H1 (cell line): ENCODE measurements around the gene SPOCD1. TPM values are rescaled to one million over a fixed set of nuclear protein-coding genes. Genes with fewer than 3 reads are reported as not detected.
"Not testable (repeated sequence)": the region's sequence is repeated elsewhere in the genome, so short reads cannot be mapped to it uniquely, and the experiment has no call there.

Experiments used
- CTCF ChIA-PET: fragments of 300-600 bp; sonication (Branson Sonifier 250); formaldehyde crosslinking; loops from one replicate; lab custom pipeline; 2021; ENCODE audit not compliant: partially characterized antibody; lab: Charles Lee
- POLR2A ChIA-PET: fragments of 300-600 bp; sonication (Branson Sonifier 250); formaldehyde crosslinking; loops from one replicate; lab custom pipeline; 2021; ENCODE audit warnings: inconsistent platforms; ENCODE audit not compliant: partially characterized antibody; lab: Charles Lee
- DNase-seq, 2 experiments: peaks; one replicate each; pipeline versions ENCODE4 v3.0.0 to v3.0.0-alpha.2; 2010 to 2022; ENCODE audit warnings: low spot score in 2 of 2, low read depth in 1 of 2, mixed read lengths in 1 of 2
- FAIRE-seq: peaks from 2 replicates; lab custom pipeline; 2011; peaks lifted over from hg19 to GRCh38; lab: Jason Lieb, UNC
- H2AFZ ChIP-seq: 2 replicates; pipeline ENCODE4 v1.8.1; 2012; ENCODE audit warnings: low read length, inconsistent platforms
- H2AK5ac ChIP-seq: 2 replicates; pipeline ENCODE4 v1.6.1; 2013; ENCODE audit warnings: low read depth, low read length
- H2BK120ac ChIP-seq: replicated peaks from 2 replicates; pipeline ENCODE3; 2013; ENCODE audit warnings: low read depth, low read length, inconsistent platforms
- H2BK12ac ChIP-seq: 2 replicates; pipeline ENCODE4 v1.6.1; 2013; ENCODE audit warnings: low read depth, low read length
- H2BK15ac ChIP-seq: 2 replicates; pipeline ENCODE4 v1.6.1; 2013; ENCODE audit warnings: low read length
- H2BK20ac ChIP-seq: 2 replicates; pipeline ENCODE4 v1.6.1; 2013; ENCODE audit warnings: low read length
- H2BK5ac ChIP-seq: 2 replicates; pipeline ENCODE4 v1.6.1; 2013; ENCODE audit warnings: low read depth, low read length
- H3K14ac ChIP-seq: 2 replicates; pipeline ENCODE4 v1.6.1; 2013; ENCODE audit warnings: inconsistent platforms; ENCODE audit not compliant: insufficient read length
- H3K18ac ChIP-seq: 2 replicates; pipeline ENCODE4 v1.6.1; 2013; ENCODE audit warnings: low read length; ENCODE audit errors: extremely low read depth
- H3K23ac ChIP-seq: 2 replicates; pipeline ENCODE4 v1.6.1; 2013; ENCODE audit warnings: inconsistent platforms; ENCODE audit not compliant: insufficient read length
- H3K23me2 ChIP-seq: 2 replicates; pipeline ENCODE4 v1.6.1; 2013; ENCODE audit warnings: low read depth, low read length
- H3K27ac ChIP-seq: 2 replicates; pipeline ENCODE4 v1.6.1; 2011; ENCODE audit warnings: low read depth, low read length, inconsistent platforms
- H3K27me3 ChIP-seq, 4 experiments: replicated peaks in 1 of 4; 1 replicate in 1 of 4; 2 replicates in 3 of 4; pipeline versions ENCODE4 v1.6.1 to v1.8.1; 2011 to 2013; ENCODE audit warnings: low read length in 3 of 4, mild to moderate bottlenecking in 3 of 4, inconsistent platforms in 2 of 4, mixed read lengths in 2 of 4, moderate library complexity in 1 of 4; ENCODE audit not compliant: control insufficient read depth in 3 of 4, insufficient read depth in 3 of 4; ENCODE audit errors: extremely low read depth in 1 of 4
- H3K36me3 ChIP-seq, 4 experiments: 2 replicates each; pipeline versions ENCODE4 v1.6.1 to v1.8.1; 2011 to 2013; ENCODE audit warnings: mild to moderate bottlenecking in 4 of 4, low read length in 3 of 4, moderate library complexity in 2 of 4, control low read depth in 1 of 4, inconsistent platforms in 1 of 4; ENCODE audit not compliant: insufficient read depth in 4 of 4, control insufficient read depth in 2 of 4
- H3K4ac ChIP-seq: replicated peaks from 2 replicates; pipeline ENCODE3; 2013; ENCODE audit warnings: low read length, low read depth, mixed read lengths, inconsistent platforms; ENCODE audit not compliant: insufficient read length
- H3K4me1 ChIP-seq, 4 experiments: replicated peaks in 1 of 4; 1 replicate in 1 of 4; 2 replicates in 3 of 4; pipeline versions ENCODE4 v1.6.1 to v1.8.1; 2011 to 2013; ENCODE audit warnings: low read length in 3 of 4, inconsistent platforms in 2 of 4, mixed read lengths in 1 of 4; ENCODE audit not compliant: insufficient read depth in 4 of 4, control insufficient read depth in 3 of 4
- H3K4me2 ChIP-seq, 2 experiments: 2 replicates each; pipeline versions ENCODE4 v1.6.1 to v1.8.1; 2011 to 2013; ENCODE audit warnings: low read depth in 2 of 2, low read length in 2 of 2, control low read depth in 1 of 2, inconsistent platforms in 1 of 2, mild to moderate bottlenecking in 1 of 2; ENCODE audit not compliant: insufficient read depth in 1 of 2
- H3K4me3 ChIP-seq, 4 experiments: fragments of 200-600, 300-600 bp in 1 of 4; sonication (generic), shearing (Covaris generic), sonication (Bioruptor Twin) in 1 of 4; 2 replicates each; pipeline versions ENCODE4 v1.5.1 to v1.8.1; 2011 to 2016; ENCODE audit warnings: low read length in 4 of 4, low read depth in 3 of 4, control low read depth in 2 of 4, inconsistent platforms in 2 of 4, mild to moderate bottlenecking in 2 of 4, mixed read lengths in 1 of 4, moderate library complexity in 1 of 4; ENCODE audit not compliant: insufficient read depth in 2 of 4; ENCODE audit errors: extremely low read depth in 1 of 4
- H3K56ac ChIP-seq: replicated peaks from 2 replicates; pipeline ENCODE3; 2013; ENCODE audit warnings: low read depth, mild to moderate bottlenecking, mixed read lengths, low read length, inconsistent platforms; ENCODE audit not compliant: insufficient read length
- H3K79me1 ChIP-seq: 2 replicates; pipeline ENCODE4 v1.6.1; 2013; ENCODE audit warnings: low read depth, low read length, control low read depth
- H3K79me2 ChIP-seq, 2 experiments: 2 replicates each; pipeline versions ENCODE4 v1.6.1 to v1.8.1; 2012 to 2013; ENCODE audit warnings: low read length in 2 of 2, mild to moderate bottlenecking in 2 of 2, inconsistent platforms in 1 of 2; ENCODE audit not compliant: insufficient read depth in 2 of 2, control insufficient read depth in 1 of 2
- H3K9ac ChIP-seq, 4 experiments: replicated peaks in 1 of 4; 1 replicate in 1 of 4; 2 replicates in 3 of 4; pipeline versions ENCODE4 v1.6.1 to v1.8.1; 2011 to 2013; ENCODE audit warnings: low read depth in 3 of 4, low read length in 3 of 4, control low read depth in 2 of 4, mild to moderate bottlenecking in 2 of 4, moderate library complexity in 2 of 4, inconsistent platforms in 1 of 4; ENCODE audit errors: extremely low read depth in 1 of 4
- H3K9me3 ChIP-seq, 2 experiments: 2 replicates each; pipeline versions ENCODE4 v1.6.1 to v1.8.1; 2012 to 2013; ENCODE audit warnings: mild to moderate bottlenecking in 2 of 2, moderate library complexity in 2 of 2, control low read depth in 1 of 2, inconsistent platforms in 1 of 2, low read depth in 1 of 2, low read length in 1 of 2, mixed read lengths in 1 of 2; ENCODE audit not compliant: insufficient read depth in 2 of 2
- H4K20me1 ChIP-seq, 2 experiments: replicated peaks in 1 of 2; 2 replicates each; pipeline versions ENCODE3 to v1.8.1; 2011 to 2013; ENCODE audit warnings: inconsistent platforms in 2 of 2, low read length in 2 of 2, mild to moderate bottlenecking in 1 of 2; ENCODE audit not compliant: insufficient read depth in 2 of 2, control insufficient read depth in 1 of 2
- H4K5ac ChIP-seq: 2 replicates; pipeline ENCODE4 v1.6.1; 2013; ENCODE audit warnings: low read length, low read depth, mixed read lengths, inconsistent platforms; ENCODE audit not compliant: insufficient read length
- H4K8ac ChIP-seq: 2 replicates; pipeline ENCODE4 v1.8.0; 2013; ENCODE audit warnings: mild to moderate bottlenecking, moderate library complexity, low read length, inconsistent platforms; ENCODE audit not compliant: insufficient read depth; ENCODE audit errors: extremely low read depth
- H4K91ac ChIP-seq: replicated peaks from 2 replicates; pipeline ENCODE3; 2013; ENCODE audit warnings: low read length, mixed read lengths, inconsistent platforms; ENCODE audit not compliant: insufficient read length
- WGBS, 2 experiments: shearing (Covaris generic) in 1 of 2; methylation state at CpG; one replicate each; pipeline versions ENCODE4 v1.1.6 to v1.1.7; 2013 to 2015; ENCODE audit warnings: low lambda C conversion rate in 2 of 2, mixed read lengths in 2 of 2, inconsistent platforms in 1 of 2, low coverage in 1 of 2, missing lambda C conversion rate in 1 of 2; ENCODE audit not compliant: insufficient replicate concordance in 2 of 2, insufficient coverage in 1 of 2, insufficient read length in 1 of 2; ENCODE audit errors: extremely low coverage in 1 of 2, missing lambda C conversion rate in 1 of 2; 5-methylcytosine and 5-hydroxymethylcytosine counted together
- polyA plus RNA-seq, 7 experiments: library from polyadenylated mRNA; depleted of rRNA in 3 of 7; stranded (reverse) in 5 of 7; unstranded in 2 of 7; fragments of >200 nt in 5 of 7; fragments of 200-250 nt in 2 of 7; gene quantifications; 1 replicate in 5 of 7; 2 replicates in 1 of 7; 4 replicates in 1 of 7; pipeline versions ENCODE4 v1.2.1 to v1.2.3, GENCODE V29; 2011 to 2013; ENCODE audit warnings: missing spikeins in 2 of 7, mixed read lengths in 2 of 7
- total RNA-seq: library from RNA; stranded (reverse); fragmentation: NEBNext Ultra II Directional; extraction: Animal tissue kit (Norgen Biotek cat#: 25700); gene quantifications from 2 replicates; pipeline ENCODE4 v1.2.1, GENCODE V29; 2021

SPOCD1 gene
- total and polyA plus RNA-seq, 2 of the 8 experiments (the other 6 are each of a cell fraction or from before 2014, with no cell fraction given) = 1.8 to 2.9 TPM

DNA sequence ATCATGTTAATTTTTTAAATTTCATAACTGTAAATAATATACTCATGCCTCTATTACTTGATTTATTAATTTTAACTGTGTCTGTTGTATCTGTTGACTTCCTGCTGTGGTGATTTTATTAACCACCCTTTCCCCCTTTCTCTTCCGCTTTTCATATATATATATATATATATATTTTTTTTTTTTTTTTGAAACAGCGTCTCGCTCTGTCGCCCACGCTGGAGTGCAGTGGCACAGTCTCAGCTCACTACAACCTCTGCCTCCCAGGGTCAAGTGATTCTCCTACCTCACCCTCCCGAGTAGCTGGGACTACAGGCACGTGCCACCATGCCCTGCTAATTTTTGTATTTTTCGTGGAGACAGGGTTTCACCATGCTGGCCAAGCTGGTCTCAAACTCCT lies 1.1 kb upstream of the SPOCD1 start:
- not testable (repeated sequence) for H3K23ac ChIP-seq, H3K14ac ChIP-seq, H4K20me1 ChIP-seq, H2BK20ac ChIP-seq, H2BK120ac ChIP-seq, H4K5ac ChIP-seq, H2AK5ac ChIP-seq, H2BK5ac ChIP-seq, DNase-seq, H3K56ac ChIP-seq, H3K27ac ChIP-seq, H3K36me3 ChIP-seq, H3K27me3 ChIP-seq, H3K9ac ChIP-seq, H4K91ac ChIP-seq, H3K9me3 ChIP-seq, H3K23me2 ChIP-seq, H3K4me1 ChIP-seq, H3K4me3 ChIP-seq, H3K4ac ChIP-seq, H2AFZ ChIP-seq, H3K18ac ChIP-seq, H2BK12ac ChIP-seq, H4K8ac ChIP-seq, H3K4me2 ChIP-seq, FAIRE-seq, H3K79me1 ChIP-seq, H2BK15ac ChIP-seq, H3K79me2 ChIP-seq
- 100% methylated on average over 3 of the region's 8 CpGs; no CpG with 5 or more reads in 1 of the 2 experiments for WGBS, 2 experiments
- ChIA-PET POLR2A (interaction anchor here (0.6 to 1.3 kb wide), 3 partner anchors 12 to 146 kb away, joined by 3 to 4 read pairs (median 3); no protein-coding TSS in a partner anchor), CTCF (interaction anchor here (0.9 to 4.7 kb wide), 16 partner anchors 11 to 175 kb away, joined by 3 to 26 read pairs (median 6); partner anchors contain the start of gene PTP4A2)
